ENCODE results near the gene USP24.
A peak's percentile ranks its signal among the peaks of the same experiment; 100 is the strongest.

Gene USP24

GRCh38 chr1:55216096-55216495 lies 932 bp upstream of the USP24 start:
- no peaks in the 10 kb centered on the region for H3K36me3 ChIP-seq (ENCODE audit: control insufficient read depth in 4 of 4, insufficient read depth in 4 of 4, low read length in 3 of 4)
- peak in 1 of 3 donors; percentile 21 for DNase-seq
- H3K4me3 ChIP-seq (ENCODE audit: control insufficient read depth in 1 of 7, extremely low read depth in 1 of 7, insufficient read depth in 4 of 7, low read depth in 2 of 7, low read length in 6 of 7): peak overlapping the region; percentile 70 to 91 (median 89)
- WGBS (ENCODE audit: insufficient coverage): 7% methylated on average over 9 of the region's 9 CpGs
- H3K27ac ChIP-seq (ENCODE audit: insufficient read depth in 1 of 2, low read depth in 1 of 2, low read length in 2 of 2, poor library complexity in 1 of 2, severe bottlenecking in 2 of 2): peak overlapping the region; percentile 87 to 95
- no peaks in the 10 kb centered on the region for H3K9me3 ChIP-seq (ENCODE audit: control extremely low read depth in 1 of 5, control insufficient read depth in 4 of 5, insufficient read depth in 2 of 5, low read depth in 1 of 5, low read length in 4 of 5)
- ChIA-PET POLR2A (no interaction called here), CTCF (interaction anchor here (0.6 kb wide), 1 partner anchor 69 kb away, joined by 3 read pairs; no protein-coding TSS in a partner anchor)
- H3K4me1 ChIP-seq (ENCODE audit: control extremely low read depth in 1 of 4, control insufficient read depth in 4 of 4, insufficient read depth in 4 of 4, low read length in 3 of 4): peaks cover 41 to 68% (median 56%) of the 10 kb centered on the region in 4 experiments
- H3K27me3 ChIP-seq (replicated peaks in 2 of 5; ENCODE audit: control insufficient read depth in 4 of 5, insufficient read depth in 5 of 5, low read length in 4 of 5): no peaks in the 10 kb centered on the region

GRCh38 chr1:55214934-55215193 lies 300 bp downstream of the USP24 start:
- WGBS (ENCODE audit: insufficient coverage): 0% methylated on average over 29 of the region's 29 CpGs
- H3K36me3 ChIP-seq (ENCODE audit: control insufficient read depth in 4 of 4, insufficient read depth in 4 of 4, low read length in 3 of 4): no peaks in the 10 kb centered on the region
- POLR2A ChIA-PET: interaction anchor here (0.6 kb wide), 1 partner anchor 29 kb away, joined by 3 read pairs; no protein-coding TSS in a partner anchor
- H3K27ac ChIP-seq (ENCODE audit: insufficient read depth in 1 of 2, low read depth in 1 of 2, low read length in 2 of 2, poor library complexity in 1 of 2, severe bottlenecking in 2 of 2): peak overlapping the region; percentile 87 to 95
- peak overlapping the region; percentile 70 to 91 (median 89) for H3K4me3 ChIP-seq (ENCODE audit: control insufficient read depth in 1 of 7, extremely low read depth in 1 of 7, insufficient read depth in 4 of 7, low read depth in 2 of 7, low read length in 6 of 7)
- H3K4me1 ChIP-seq (ENCODE audit: control extremely low read depth in 1 of 4, control insufficient read depth in 4 of 4, insufficient read depth in 4 of 4, low read length in 3 of 4): peaks cover 52 to 80% (median 64%) of the 10 kb centered on the region in 4 experiments
- CTCF ChIA-PET: no interaction called here
- H3K27me3 ChIP-seq (replicated peaks in 2 of 5; ENCODE audit: control insufficient read depth in 4 of 5, insufficient read depth in 5 of 5, low read length in 4 of 5): no peaks in the 10 kb centered on the region
- DNase-seq: peak in 2 of 3 donors; percentile 51 to 71
- H3K9me3 ChIP-seq (ENCODE audit: control extremely low read depth in 1 of 5, control insufficient read depth in 4 of 5, insufficient read depth in 2 of 5, low read depth in 1 of 5, low read length in 4 of 5): no peaks in the 10 kb centered on the region

- Histone ChIP-seq H3K36me3 (ENCODE audit: control insufficient read depth in 4 of 4, insufficient read depth in 4 of 4, low read length in 3 of 4) (no peaks in the 10 kb centered on the region), H3K4me3 (ENCODE audit: control insufficient read depth in 1 of 7, extremely low read depth in 1 of 7, insufficient read depth in 4 of 7, low read depth in 2 of 7, low read length in 6 of 7) (peak overlapping the region; percentile 70 to 91 (median 89)), H3K4me1 (ENCODE audit: control extremely low read depth in 1 of 4, control insufficient read depth in 4 of 4, insufficient read depth in 4 of 4, low read length in 3 of 4) (peaks cover 54 to 85% (median 67%) of the 10 kb centered on the region in 4 experiments), H3K27me3 (replicated peaks in 2 of 5; ENCODE audit: control insufficient read depth in 4 of 5, insufficient read depth in 5 of 5, low read length in 4 of 5) (no peaks in the 10 kb centered on the region), H3K27ac (ENCODE audit: insufficient read depth in 1 of 2, low read depth in 1 of 2, low read length in 2 of 2, poor library complexity in 1 of 2, severe bottlenecking in 2 of 2) (peak overlapping the region; percentile 40 to 95), H3K9me3 (ENCODE audit: control extremely low read depth in 1 of 5, control insufficient read depth in 4 of 5, insufficient read depth in 2 of 5, low read depth in 1 of 5, low read length in 4 of 5) (no peaks in the 10 kb centered on the region)
- 0% methylated on average over 41 of the region's 46 CpGs for WGBS (ENCODE audit: insufficient coverage)
- ChIA-PET POLR2A (interaction anchor here (0.6 kb wide), 1 partner anchor 29 kb away, joined by 3 read pairs; no protein-coding TSS in a partner anchor), CTCF (no interaction called here)
- peak in 2 of 3 donors; percentile 32 to 44 for DNase-seq
Observed at GRCh38 chr1:55214212-55214933, 791 bp downstream of the USP24 start.

- H3K4me1 ChIP-seq (ENCODE audit: control extremely low read depth in 1 of 4, control insufficient read depth in 4 of 4, insufficient read depth in 4 of 4, low read length in 3 of 4): peaks cover 60 to 89% (median 72%) of the 10 kb centered on the region in 4 experiments
Observed at GRCh38 chr1:55213885-55214211, 1.3 kb downstream of the USP24 start.

GRCh38 chr1:55213151-55213884 lies 1.8 kb downstream of the USP24 start:
- Histone ChIP-seq H3K9me3 (ENCODE audit: control extremely low read depth in 1 of 5, control insufficient read depth in 4 of 5, insufficient read depth in 2 of 5, low read depth in 1 of 5, low read length in 4 of 5) (no peaks in the 10 kb centered on the region), H3K27ac (ENCODE audit: insufficient read depth in 1 of 2, low read depth in 1 of 2, low read length in 2 of 2, poor library complexity in 1 of 2, severe bottlenecking in 2 of 2) (peak overlapping the region; percentile 40 to 95), H3K36me3 (ENCODE audit: control insufficient read depth in 4 of 4, insufficient read depth in 4 of 4, low read length in 3 of 4) (no peaks in the 10 kb centered on the region), H3K4me3 (ENCODE audit: control insufficient read depth in 1 of 7, extremely low read depth in 1 of 7, insufficient read depth in 4 of 7, low read depth in 2 of 7, low read length in 6 of 7) (peak overlapping the region; percentile 70 to 91 (median 89)), H3K4me1 (ENCODE audit: control extremely low read depth in 1 of 4, control insufficient read depth in 4 of 4, insufficient read depth in 4 of 4, low read length in 3 of 4) (peaks cover 60 to 86% (median 71%) of the 10 kb centered on the region in 4 experiments), H3K27me3 (replicated peaks in 2 of 5; ENCODE audit: control insufficient read depth in 4 of 5, insufficient read depth in 5 of 5, low read length in 4 of 5) (no peaks in the 10 kb centered on the region)
- ChIA-PET POLR2A (interaction anchor here (0.9 to 1.0 kb wide), 2 partner anchors 13 to 31 kb away, joined by 3 to 4 read pairs; no protein-coding TSS in a partner anchor), CTCF (interaction anchor here (0.8 to 1.9 kb wide), 5 partner anchors 9 to 71 kb away, joined by 3 to 10 read pairs (median 3); no protein-coding TSS in a partner anchor)
- peak in 1 of 3 donors; percentile 36 for DNase-seq
- 5% methylated on average over 8 of the region's 10 CpGs for WGBS (ENCODE audit: insufficient coverage)

More at GRCh38 chr1:55213885-55214211, 1.3 kb downstream of the USP24 start:
- 3% methylated on average over 7 of the region's 7 CpGs for WGBS (ENCODE audit: insufficient coverage)
- Histone ChIP-seq H3K27ac (ENCODE audit: insufficient read depth in 1 of 2, low read depth in 1 of 2, low read length in 2 of 2, poor library complexity in 1 of 2, severe bottlenecking in 2 of 2) (peak overlapping the region; percentile 40 to 95), H3K9me3 (ENCODE audit: control extremely low read depth in 1 of 5, control insufficient read depth in 4 of 5, insufficient read depth in 2 of 5, low read depth in 1 of 5, low read length in 4 of 5) (no peaks in the 10 kb centered on the region), H3K36me3 (ENCODE audit: control insufficient read depth in 4 of 4, insufficient read depth in 4 of 4, low read length in 3 of 4) (no peaks in the 10 kb centered on the region), H3K27me3 (replicated peaks in 2 of 5; ENCODE audit: control insufficient read depth in 4 of 5, insufficient read depth in 5 of 5, low read length in 4 of 5) (no peaks in the 10 kb centered on the region), H3K4me3 (ENCODE audit: control insufficient read depth in 1 of 7, extremely low read depth in 1 of 7, insufficient read depth in 4 of 7, low read depth in 2 of 7, low read length in 6 of 7) (peak overlapping the region; percentile 70 to 91 (median 89))
- no peak for DNase-seq
- CTCF ChIA-PET: interaction anchor here (1.1 to 1.9 kb wide), 3 partner anchors 9 to 70 kb away, joined by 3 to 10 read pairs (median 4); no protein-coding TSS in a partner anchor
- POLR2A ChIA-PET: no interaction called here

GRCh38 chr1:55212349-55213150 lies 2.6 kb downstream of the USP24 start:
- POLR2A ChIA-PET: interaction anchor here (0.9 to 1.0 kb wide), 2 partner anchors 12 to 32 kb away, joined by 3 to 4 read pairs; no protein-coding TSS in a partner anchor
- CTCF ChIA-PET: interaction anchor here (0.8 to 1.9 kb wide), 7 partner anchors 8 to 72 kb away, joined by 3 to 10 read pairs (median 3); no protein-coding TSS in a partner anchor
- DNase-seq: peak in 2 of 3 donors; percentile 38 to 46
- Histone ChIP-seq H3K36me3 (ENCODE audit: control insufficient read depth in 4 of 4, insufficient read depth in 4 of 4, low read length in 3 of 4) (no peaks in the 10 kb centered on the region), H3K27ac (ENCODE audit: insufficient read depth in 1 of 2, low read depth in 1 of 2, low read length in 2 of 2, poor library complexity in 1 of 2, severe bottlenecking in 2 of 2) (peak overlapping the region; percentile 25 to 95), H3K4me1 (ENCODE audit: control extremely low read depth in 1 of 4, control insufficient read depth in 4 of 4, insufficient read depth in 4 of 4, low read length in 3 of 4) (peaks cover 53 to 81% (median 65%) of the 10 kb centered on the region in 4 experiments), H3K4me3 (ENCODE audit: control insufficient read depth in 1 of 7, extremely low read depth in 1 of 7, insufficient read depth in 4 of 7, low read depth in 2 of 7, low read length in 6 of 7) (peak overlapping the region in 6 of 7 experiments; percentile 70 to 91 (median 89)), H3K9me3 (ENCODE audit: control extremely low read depth in 1 of 5, control insufficient read depth in 4 of 5, insufficient read depth in 2 of 5, low read depth in 1 of 5, low read length in 4 of 5) (no peaks in the 10 kb centered on the region), H3K27me3 (replicated peaks in 2 of 5; ENCODE audit: control insufficient read depth in 4 of 5, insufficient read depth in 5 of 5, low read length in 4 of 5) (no peaks in the 10 kb centered on the region)
- 11% methylated on average over 3 of the region's 11 CpGs for WGBS (ENCODE audit: insufficient coverage)

All from common myeloid progenitor, CD34-positive (primary cell).